GM12865 (cell line): ENCODE measurements around the gene MED13L.

ENCODE experiments used
- DNase-seq: peaks from one replicate; pipeline ENCODE4 v3.0.0; 2010; ENCODE audit warnings: low read depth
- H3K4me3 ChIP-seq: 2 replicates; pipeline ENCODE4 v1.5.1; 2011; ENCODE audit warnings: mild to moderate bottlenecking, low read depth, low read length, control low read depth
- CTCF ChIP-seq: IDR thresholded peaks from 2 replicates; pipeline ENCODE4 v1.5.1; 2011; ENCODE audit warnings: low read length, control low read depth, low read depth, inconsistent platforms; ENCODE audit not compliant: insufficient read depth; ENCODE audit errors: missing control alignments

Gene MED13L

GRCh38 chr12:116153983-116154382 is 123.5 kb downstream of the MED13L start:
- no peak overlapping the region for H3K4me3 ChIP-seq
- no peak for DNase-seq
- no peak for TF ChIP-seq CTCF

GRCh38 chr12:116153113-116153512 is 124.4 kb downstream of the MED13L start:
- no peak overlapping the region for H3K4me3 ChIP-seq

GRCh38 chr12:116152268-116152667 is 125.2 kb downstream of the MED13L start:
- DNase-seq = peak; percentile 33
- no peak for TF ChIP-seq CTCF

More at GRCh38 chr12:116153113-116153512, 124.4 kb downstream of the MED13L start:
- no peak for DNase-seq
- TF ChIP-seq CTCF = no peak

GRCh38 chr12:116150452-116150851 is 127.0 kb downstream of the MED13L start:
- TF ChIP-seq CTCF = no peak
- DNase-seq = no peak

More at GRCh38 chr12:116152268-116152667, 125.2 kb downstream of the MED13L start:
- H3K4me3 ChIP-seq = no peak overlapping the region

GRCh38 chr12:116150001-116150400 is 127.5 kb downstream of the MED13L start:
- no peak for DNase-seq
- no peak overlapping the region for H3K4me3 ChIP-seq
- no peak for TF ChIP-seq CTCF

More at GRCh38 chr12:116150452-116150851, 127.0 kb downstream of the MED13L start:
- H3K4me3 ChIP-seq = no peak overlapping the region

DNA sequence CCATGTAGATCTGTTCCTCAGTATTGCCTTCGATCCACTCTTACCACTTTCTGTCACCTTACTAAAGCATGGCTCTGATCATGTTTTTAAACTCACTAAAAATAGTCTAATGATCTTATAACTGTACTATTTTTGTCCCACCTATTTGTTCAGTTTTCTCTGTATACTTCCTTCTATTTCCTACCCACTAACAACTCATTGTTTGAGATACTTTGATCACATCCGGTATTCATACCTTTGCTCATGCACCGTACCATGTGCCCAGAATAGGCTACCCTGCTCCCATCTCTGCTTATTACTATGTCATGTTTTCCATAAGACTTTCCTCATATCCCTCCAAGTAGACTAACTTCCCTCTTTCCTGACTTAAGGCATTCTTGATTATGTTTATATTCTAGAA is 128.6 kb downstream of the MED13L start:
- no peak for TF ChIP-seq CTCF
- no peak for DNase-seq
- no peak overlapping the region for H3K4me3 ChIP-seq

- no peak for TF ChIP-seq CTCF
- H3K4me3 ChIP-seq = no peak overlapping the region
- no peak for DNase-seq
Measured at GRCh38 chr12:116146386-116146785, 131.1 kb downstream of the MED13L start.
